DND-41 (cell line): ENCODE measurements around the gene NTM.

ENCODE experiments used
- CTCF ChIP-seq: IDR thresholded peaks from 2 replicates; pipeline ENCODE4 v1.5.1; 2012; ENCODE audit warnings: borderline replicate concordance, low read length, moderate library complexity, mild to moderate bottlenecking; ENCODE audit not compliant: poor library complexity, severe bottlenecking; ENCODE audit errors: extremely low read depth
- EZH2 ChIP-seq: IDR thresholded peaks from 3 replicates; pipeline ENCODE4 v1.6.1; 2012; ENCODE audit warnings: borderline replicate concordance, low read depth, mild to moderate bottlenecking, moderate library complexity, low read length, inconsistent platforms; ENCODE audit not compliant: severe bottlenecking

GRCh38 chr11:132349811-132350733 is 979.7 kb downstream of the NTM start:
- TF ChIP-seq CTCF (no peak), EZH2 (no peak)
